ENCODE results near the gene MYH11.

MYH11 gene

DNA sequence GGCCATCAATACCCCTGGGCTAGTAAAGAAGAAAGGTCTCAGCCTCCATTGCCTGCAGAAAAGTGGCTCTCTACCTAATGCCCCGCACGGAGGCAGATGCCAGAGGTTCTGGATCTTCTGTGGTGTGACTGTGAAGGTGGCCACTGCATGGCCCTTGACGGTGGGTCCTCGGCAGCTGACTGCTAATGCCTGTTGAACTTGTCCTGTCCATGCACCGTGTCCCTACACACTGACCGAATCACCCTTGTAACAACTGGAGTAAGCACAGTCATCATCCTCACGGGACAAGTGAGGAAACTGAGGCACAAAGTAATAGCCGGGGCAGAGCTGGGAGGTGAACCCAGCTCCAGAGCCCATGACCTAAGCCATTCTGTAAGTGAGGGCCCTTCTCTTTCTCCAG, 48.8 kb downstream of the MYH11 start:
- TF ChIP-seq, protein P1, sequence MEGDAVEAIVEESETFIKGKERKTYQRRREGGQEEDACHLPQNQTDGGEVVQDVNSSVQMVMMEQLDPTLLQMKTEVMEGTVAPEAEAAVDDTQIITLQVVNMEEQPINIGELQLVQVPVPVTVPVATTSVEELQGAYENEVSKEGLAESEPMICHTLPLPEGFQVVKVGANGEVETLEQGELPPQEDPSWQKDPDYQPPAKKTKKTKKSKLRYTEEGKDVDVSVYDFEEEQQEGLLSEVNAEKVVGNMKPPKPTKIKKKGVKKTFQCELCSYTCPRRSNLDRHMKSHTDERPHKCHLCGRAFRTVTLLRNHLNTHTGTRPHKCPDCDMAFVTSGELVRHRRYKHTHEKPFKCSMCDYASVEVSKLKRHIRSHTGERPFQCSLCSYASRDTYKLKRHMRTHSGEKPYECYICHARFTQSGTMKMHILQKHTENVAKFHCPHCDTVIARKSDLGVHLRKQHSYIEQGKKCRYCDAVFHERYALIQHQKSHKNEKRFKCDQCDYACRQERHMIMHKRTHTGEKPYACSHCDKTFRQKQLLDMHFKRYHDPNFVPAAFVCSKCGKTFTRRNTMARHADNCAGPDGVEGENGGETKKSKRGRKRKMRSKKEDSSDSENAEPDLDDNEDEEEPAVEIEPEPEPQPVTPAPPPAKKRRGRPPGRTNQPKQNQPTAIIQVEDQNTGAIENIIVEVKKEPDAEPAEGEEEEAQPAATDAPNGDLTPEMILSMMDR (IDR thresholded peaks at IDR 0.05; ENCODE audit: low read depth, low read length), result no peak
- no peak for DNase-seq (ENCODE audit: extremely low read depth, low read depth)

DNA sequence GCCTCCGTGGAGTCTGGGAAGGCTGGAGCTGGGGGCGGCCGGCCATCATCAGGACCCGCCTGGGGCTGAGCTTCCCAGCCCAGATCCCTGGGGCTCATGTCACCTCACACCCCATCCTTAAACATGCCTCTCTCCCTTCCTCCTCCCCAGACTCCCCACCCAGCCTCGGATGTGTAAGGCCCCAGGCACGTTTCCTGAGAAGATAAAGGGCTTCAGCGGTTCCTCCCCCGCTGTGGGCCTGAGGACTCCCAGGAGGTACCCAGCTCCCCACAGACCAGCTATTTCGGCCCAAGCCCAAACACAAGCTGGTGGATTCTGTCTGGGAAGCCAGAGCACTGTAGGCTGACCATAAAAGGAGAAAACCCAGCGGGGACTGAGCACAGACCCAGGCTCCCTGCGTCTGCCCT, 49.2 kb downstream of the MYH11 start:
- DNase-seq (ENCODE audit: extremely low read depth, low read depth), result no peak
- TF ChIP-seq, protein P1 (IDR thresholded peaks at IDR 0.05; ENCODE audit: low read depth, low read length), result no peak

DNA sequence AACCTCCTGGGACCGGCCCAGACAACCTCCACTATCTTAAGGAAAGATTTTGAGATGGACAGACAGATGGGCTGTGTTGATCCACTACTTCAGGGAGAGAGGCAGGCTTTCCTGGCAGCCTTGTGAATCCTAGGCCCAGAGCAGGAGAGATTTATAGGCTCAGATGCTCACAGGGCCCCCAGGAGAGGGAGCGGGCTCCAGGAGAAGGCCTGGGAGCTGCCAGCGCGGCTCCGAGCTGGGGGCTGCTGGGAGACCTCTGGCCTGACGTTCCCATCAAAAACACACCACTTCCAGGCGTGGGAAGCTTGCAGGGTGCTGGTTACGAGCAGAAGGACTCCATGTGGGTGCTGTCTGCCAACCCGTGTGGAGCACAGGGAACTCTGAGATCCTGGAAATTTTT, 53.2 kb downstream of the MYH11 start:
- DNase-seq (ENCODE audit: extremely low read depth, low read depth), result no peak
- TF ChIP-seq, protein P1 (IDR thresholded peaks at IDR 0.05; ENCODE audit: low read depth, low read length), result no peak

DNA sequence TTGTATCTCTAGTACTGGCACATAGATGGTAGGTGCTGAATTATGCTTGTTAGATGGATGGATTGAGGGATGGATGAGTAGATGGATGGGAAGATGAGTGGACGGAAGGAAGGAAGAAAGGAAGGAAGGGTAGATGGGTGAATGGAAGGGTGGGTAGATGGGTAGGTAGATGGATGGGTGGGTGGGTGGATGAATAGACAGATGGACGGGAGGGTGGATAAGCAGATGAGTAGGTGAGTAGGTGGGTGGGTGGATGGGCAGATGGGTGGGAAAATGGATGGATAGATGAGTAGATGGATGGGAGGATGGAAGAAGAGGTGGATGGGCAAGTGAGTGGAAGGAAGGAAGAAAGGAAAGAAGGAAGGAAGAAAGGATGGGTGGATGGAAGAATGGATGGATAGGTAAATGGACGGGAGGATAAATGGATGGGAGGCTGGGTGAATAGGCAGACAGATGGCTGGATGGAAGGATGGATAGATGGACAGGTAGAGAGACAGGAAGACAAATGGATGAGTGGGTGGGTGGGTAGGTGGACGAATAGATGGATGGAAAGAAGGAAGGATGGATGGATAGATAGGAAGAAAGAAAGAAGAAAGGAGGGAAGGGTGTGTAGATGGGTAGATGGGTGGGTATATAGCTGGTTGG, 56.9 kb downstream of the MYH11 start:
- TF ChIP-seq, protein P1 (IDR thresholded peaks at IDR 0.05; ENCODE audit: low read depth, low read length), result no peak
- no peak for DNase-seq (ENCODE audit: extremely low read depth, low read depth)

DNA sequence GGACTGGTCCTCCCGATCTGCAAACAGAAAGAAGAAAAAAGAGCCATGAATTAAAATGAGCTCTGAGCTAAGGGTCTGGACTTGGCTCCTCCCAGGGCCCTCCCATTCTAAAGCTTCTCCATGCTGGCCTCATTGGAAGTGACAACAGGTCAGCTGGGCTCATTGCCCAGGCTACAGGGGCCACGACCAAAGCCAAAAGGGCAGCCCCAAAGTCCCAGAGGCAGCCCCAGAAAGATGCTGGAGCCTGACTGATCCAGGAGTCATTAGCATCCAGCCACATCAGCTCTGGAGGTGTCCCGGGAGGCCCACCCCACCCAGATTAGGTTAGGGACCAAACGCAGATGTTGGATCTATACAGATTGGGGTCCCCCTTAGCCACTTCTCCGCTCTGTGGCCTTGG, 58.2 kb downstream of the MYH11 start:
- no peak for DNase-seq (ENCODE audit: extremely low read depth, low read depth)
- TF ChIP-seq, protein P1 (IDR thresholded peaks at IDR 0.05; ENCODE audit: low read depth, low read length), result no peak

DNA sequence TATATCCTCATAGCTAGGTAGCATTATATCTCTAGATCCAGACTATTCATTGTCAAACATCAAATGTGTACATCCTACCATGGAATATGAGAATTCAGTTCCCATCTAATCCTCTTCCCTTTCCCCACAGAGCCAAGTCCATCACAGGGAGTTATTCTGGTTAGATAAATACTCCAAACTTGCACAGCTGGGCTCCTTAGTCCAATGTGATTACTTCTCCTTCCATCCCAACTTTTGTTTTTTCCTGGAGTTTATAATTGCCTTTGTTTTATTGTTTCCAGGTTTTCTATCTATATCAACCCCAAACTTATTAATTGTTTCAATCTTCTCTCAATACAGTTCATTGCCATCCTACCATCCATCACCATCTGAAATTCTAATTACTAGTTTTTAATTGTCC, 59.9 kb downstream of the MYH11 start:
- TF ChIP-seq, protein P1 (IDR thresholded peaks at IDR 0.05; ENCODE audit: low read depth, low read length), result no peak

DNA sequence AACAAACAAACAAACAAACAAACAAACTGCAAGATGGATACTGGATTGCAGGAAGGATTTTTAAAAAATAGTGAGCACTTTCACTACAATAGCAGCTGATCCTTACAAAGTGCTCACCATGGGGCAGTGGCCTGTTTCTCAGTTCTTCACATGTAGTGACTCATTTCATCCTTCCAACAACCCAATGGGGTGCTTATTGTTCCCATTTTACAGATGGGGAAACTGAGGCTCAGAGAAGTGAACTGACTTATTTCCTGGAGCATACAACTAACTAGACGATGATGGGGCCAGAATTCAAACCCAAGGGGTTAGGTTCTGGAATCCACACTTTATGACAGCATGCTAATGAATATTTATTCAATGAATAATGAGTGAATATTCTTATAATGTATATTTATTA, 61.2 kb downstream of the MYH11 start:
- no peak for DNase-seq (ENCODE audit: extremely low read depth, low read depth)
- TF ChIP-seq, protein P1 (IDR thresholded peaks at IDR 0.05; ENCODE audit: low read depth, low read length), result no peak

More for the DNA sequence above, 59.9 kb downstream of the MYH11 start:
- no peak for DNase-seq (ENCODE audit: extremely low read depth, low read depth)

Data from AG09319 (cell line).